H9 (cell line): ENCODE results near the gene FBXL19. TPM values are rescaled to one million over a fixed set of nuclear protein-coding genes. Genes with fewer than 3 reads are reported as not detected.

ENCODE experiments used
- DNase-seq: peaks from one replicate; pipeline ENCODE4 v3.0.0-alpha.2; 2017
- H2AFZ ChIP-seq: one replicate; pipeline ENCODE4 v1.6.1; 2013; ENCODE audit warnings: mild to moderate bottlenecking, low read length, control low read depth, moderate library complexity
- H2AK5ac ChIP-seq: 2 replicates; pipeline ENCODE4 v1.6.1; 2013; ENCODE audit warnings: low read length, control low read depth, mixed read lengths; ENCODE audit not compliant: insufficient read length
- H2BK120ac ChIP-seq: one replicate; pipeline ENCODE4 v1.6.1; 2013; ENCODE audit warnings: low read depth, mild to moderate bottlenecking, low read length, control low read depth, inconsistent platforms; ENCODE audit not compliant: poor library complexity, severe bottlenecking
- H2BK12ac ChIP-seq: 2 replicates; pipeline ENCODE4 v1.6.1; 2013; ENCODE audit warnings: low read length, control low read depth, mixed read lengths, low read depth; ENCODE audit not compliant: insufficient read length
- H2BK15ac ChIP-seq: 2 replicates; pipeline ENCODE4 v1.6.1; 2013; ENCODE audit warnings: low read depth, low read length, control low read depth
- H2BK20ac ChIP-seq: one replicate; pipeline ENCODE4 v1.6.1; 2013; ENCODE audit warnings: low read depth, mild to moderate bottlenecking, low read length, control low read depth, inconsistent platforms; ENCODE audit not compliant: poor library complexity, severe bottlenecking
- H2BK5ac ChIP-seq: 2 replicates; pipeline ENCODE4 v1.6.1; 2013; ENCODE audit warnings: low read length, control low read depth, mixed read lengths; ENCODE audit not compliant: insufficient read length
- H3K14ac ChIP-seq: 2 replicates; pipeline ENCODE4 v1.6.1; 2013; ENCODE audit warnings: low read length, control low read depth; ENCODE audit not compliant: insufficient read depth
- H3K18ac ChIP-seq: 2 replicates; pipeline ENCODE4 v1.6.1; 2013; ENCODE audit warnings: low read depth, mild to moderate bottlenecking, mixed read lengths, low read length, control low read depth; ENCODE audit not compliant: insufficient read length
- H3K23ac ChIP-seq: 2 replicates; pipeline ENCODE4 v1.6.1; 2013; ENCODE audit warnings: low read length, control low read depth, mixed read lengths, low read depth; ENCODE audit not compliant: insufficient read length
- H3K23me2 ChIP-seq: 2 replicates; pipeline ENCODE4 v1.6.1; 2013; ENCODE audit warnings: low read depth, mild to moderate bottlenecking, mixed read lengths, low read length, control low read depth; ENCODE audit not compliant: insufficient read length, poor library complexity, severe bottlenecking
- H3K27ac ChIP-seq: 2 replicates; pipeline ENCODE4 v1.5.1; 2013; ENCODE audit warnings: low read length, control low read depth, mixed read lengths, low read depth; ENCODE audit not compliant: insufficient read length
- H3K27me3 ChIP-seq: 2 replicates; pipeline ENCODE4 v1.6.1; 2013; ENCODE audit warnings: low read length, control low read depth, inconsistent platforms; ENCODE audit not compliant: insufficient read depth
- H3K4ac ChIP-seq: 2 replicates; pipeline ENCODE4 v1.6.1; 2013; ENCODE audit warnings: low read depth, mild to moderate bottlenecking, control low read depth, inconsistent platforms, low read length, moderate library complexity
- H3K4me1 ChIP-seq: 2 replicates; pipeline ENCODE4 v1.6.1; 2013; ENCODE audit warnings: low read length, control low read depth, inconsistent platforms; ENCODE audit not compliant: insufficient read depth
- H3K4me2 ChIP-seq: 2 replicates; pipeline ENCODE4 v1.6.1; 2013; ENCODE audit warnings: low read length, control low read depth, mixed read lengths; ENCODE audit not compliant: insufficient read length, insufficient read depth
- H3K56ac ChIP-seq: 2 replicates; pipeline ENCODE4 v1.6.1; 2013; ENCODE audit warnings: low read depth, mild to moderate bottlenecking, mixed read lengths, low read length, control low read depth; ENCODE audit not compliant: insufficient read length
- H3K79me1 ChIP-seq: 2 replicates; pipeline ENCODE4 v1.6.1; 2013; ENCODE audit warnings: low read depth, mild to moderate bottlenecking, moderate library complexity, low read length, control low read depth, inconsistent platforms; ENCODE audit not compliant: insufficient read depth, poor library complexity, severe bottlenecking
- H3K79me2 ChIP-seq: 2 replicates; pipeline ENCODE4 v1.6.1; 2013; ENCODE audit warnings: low read length, control low read depth, inconsistent platforms; ENCODE audit not compliant: insufficient read depth
- H3K9ac ChIP-seq: 2 replicates; pipeline ENCODE4 v1.6.1; 2013; ENCODE audit warnings: low read length, control low read depth, mixed read lengths; ENCODE audit not compliant: insufficient read length; ENCODE audit errors: extremely low read depth
- H3K9me3 ChIP-seq: one replicate; pipeline ENCODE4 v1.6.1; 2013; ENCODE audit warnings: low read depth, low read length, inconsistent platforms; ENCODE audit not compliant: control insufficient read depth
- H3T11ph ChIP-seq: one replicate; pipeline ENCODE4 v1.6.1; 2013; ENCODE audit warnings: mild to moderate bottlenecking, low read length, control low read depth, inconsistent platforms
- H4K20me1 ChIP-seq: one replicate; pipeline ENCODE4 v1.6.1; 2013; ENCODE audit not compliant: control insufficient read depth, insufficient read length, insufficient read depth
- H4K5ac ChIP-seq: 2 replicates; pipeline ENCODE4 v1.6.1; 2013; ENCODE audit warnings: low read depth, mild to moderate bottlenecking, mixed read lengths, low read length, control low read depth; ENCODE audit not compliant: insufficient read length
- H4K8ac ChIP-seq: replicated peaks from 2 replicates; pipeline ENCODE4 v1.6.1; 2013; ENCODE audit warnings: low read length, control low read depth, mixed read lengths, low read depth; ENCODE audit not compliant: insufficient read length
- H4K91ac ChIP-seq: 2 replicates; pipeline ENCODE4 v1.6.1; 2013; ENCODE audit warnings: low read depth, mild to moderate bottlenecking, moderate library complexity, mixed read lengths, low read length, control low read depth; ENCODE audit not compliant: insufficient read length
- H3K27ac Mint-ChIP-seq, 3 experiments: 2 replicates in 2 of 3; 3 replicates in 1 of 3; pipeline ENCODE4 v1.8.0; 2020 to 2021; ENCODE audit warnings: mixed read lengths in 3 of 3, mild to moderate bottlenecking in 1 of 3, moderate library complexity in 1 of 3
- H3K27me3 Mint-ChIP-seq: 2 replicates; pipeline ENCODE4 v1.8.0; 2021; ENCODE audit warnings: low read depth, mild to moderate bottlenecking, moderate library complexity, mixed read lengths
- H3K36me3 Mint-ChIP-seq, 3 experiments: 2 replicates in 2 of 3; 3 replicates in 1 of 3; pipeline ENCODE4 v1.8.0; 2020 to 2021; ENCODE audit warnings: low read depth in 3 of 3, mixed read lengths in 3 of 3; ENCODE audit not compliant: insufficient read depth in 1 of 3
- H3K4me1 Mint-ChIP-seq, 2 experiments: 2 replicates each; pipeline ENCODE4 v1.8.0; 2020; ENCODE audit warnings: mixed read lengths in 2 of 2
- H3K4me3 Mint-ChIP-seq, 2 experiments: 2 replicates in 1 of 2; 3 replicates in 1 of 2; pipeline ENCODE4 v1.8.0; 2020 to 2021; ENCODE audit warnings: mild to moderate bottlenecking in 2 of 2, mixed read lengths in 2 of 2, moderate library complexity in 1 of 2
- H3K9me3 Mint-ChIP-seq, 2 experiments: 2 replicates in 1 of 2; 3 replicates in 1 of 2; pipeline ENCODE4 v1.8.0; 2020; ENCODE audit warnings: mild to moderate bottlenecking in 2 of 2, mixed read lengths in 2 of 2, moderate library complexity in 1 of 2
- CTCF ChIP-seq: fragments of 200-600 bp; sonication (generic); conservative IDR thresholded peaks from 3 replicates; pipeline ENCODE4 v1.8.0; 2021; ENCODE audit warnings: antibody characterized with exemption, mild to moderate bottlenecking
- WGBS: extraction: QIAGEN DNeasy Blood & Tissue Kit; methylation state at CpG from one replicate; pipeline ENCODE4 v1.1.7; 2013; ENCODE audit warnings: missing lambda C conversion rate, low lambda C conversion rate, mixed read lengths; ENCODE audit not compliant: insufficient read length; ENCODE audit errors: extremely low coverage; 5-methylcytosine and 5-hydroxymethylcytosine counted together
- total RNA-seq: library from RNA; stranded (reverse); gene quantifications from 2 replicates; pipeline ENCODE4 v1.2.1, GENCODE V29; 2021

FBXL19 gene
- total RNA-seq, 1 experiment from 2014 or later: 66.8 TPM

- Histone ChIP-seq H3K18ac (no peak overlapping the region), H3T11ph (no peak overlapping the region), H3K9ac (no peak overlapping the region), H4K91ac (no peak overlapping the region), H3K4me1 (no peaks in the 10 kb centered on the region), H3K14ac (no peak overlapping the region), H4K5ac (no peak overlapping the region), H2AFZ (no peak overlapping the region), H3K56ac (no peak overlapping the region), H3K9me3 (no peaks in the 10 kb centered on the region), H2BK120ac (no peak overlapping the region), H3K4ac (no peak overlapping the region), H3K79me2 (no peaks in the 10 kb centered on the region), H2BK12ac (no peak overlapping the region), H2AK5ac (no peak overlapping the region), H2BK20ac (no peak overlapping the region), H3K79me1 (no peaks in the 10 kb centered on the region), H3K23ac (no peak overlapping the region), H3K27me3 (no peaks in the 10 kb centered on the region), H2BK5ac (no peak overlapping the region), H2BK15ac (no peak overlapping the region), H4K8ac (no peak overlapping the region), H3K23me2 (no peaks in the 10 kb centered on the region), H3K27ac (no peak overlapping the region), H3K4me2 (no peak overlapping the region), H4K20me1 (no peaks in the 10 kb centered on the region)
- no peaks in the 10 kb centered on the region for H3K9me3 Mint-ChIP-seq
- no peak overlapping the region for H3K4me3 Mint-ChIP-seq
- peaks cover 5 to 10% of the 10 kb centered on the region in 2 experiments for H3K4me1 Mint-ChIP-seq
- DNase-seq: no peak
- H3K36me3 Mint-ChIP-seq: peaks cover 2 to 9% (median 4%) of the 10 kb centered on the region in 3 experiments; a peak in 3 of 7 replicates
- no peak overlapping the region for H3K27ac Mint-ChIP-seq
- no peaks in the 10 kb centered on the region; the same call in 1 of the 2 replicates for H3K27me3 Mint-ChIP-seq
- no peak for TF ChIP-seq CTCF
- no CpG with 5 or more reads among the region's 12 CpGs for WGBS
These were observed 66.7 kb downstream of the FBXL19 start for GRCh38 chr16:30990105-30990504.
